Liver (tissue), 9 donors: Measurements from ENCODE around the gene GTF2IRD1. TPM values are rescaled to one million over a fixed set of nuclear protein-coding genes. Genes with fewer than 3 reads are reported as not detected.

Experiments used
- DNase-seq: peaks from one replicate; pipeline ENCODE4 v3.0.0-alpha.2; 2017; ENCODE audit warnings: low spot score
- H3K27ac ChIP-seq, 2 donors: one replicate each; pipeline ENCODE4 v1.7.0; 2013; ENCODE audit warnings: inconsistent platforms in 2 of 2, low read length in 2 of 2, control low read depth in 1 of 2, low read depth in 1 of 2, mild to moderate bottlenecking in 1 of 2
- H3K27me3 ChIP-seq, 4 donors: one replicate each; pipeline versions ENCODE4 v1.6.1 to v1.7.0; 2013; ENCODE audit warnings: low read length in 3 of 4, inconsistent platforms in 1 of 4, mild to moderate bottlenecking in 1 of 4, moderate library complexity in 1 of 4; ENCODE audit not compliant: control insufficient read depth in 4 of 4, insufficient read depth in 4 of 4
- H3K36me3 ChIP-seq, 4 donors: one replicate each; pipeline versions ENCODE4 v1.6.1 to v1.7.0; 2013; ENCODE audit warnings: low read length in 3 of 4, mild to moderate bottlenecking in 3 of 4, low read depth in 1 of 4, moderate library complexity in 1 of 4; ENCODE audit not compliant: control insufficient read depth in 4 of 4, insufficient read depth in 3 of 4
- H3K4me1 ChIP-seq, 4 donors: one replicate each; pipeline versions ENCODE4 v1.6.1 to v1.7.0; 2013; ENCODE audit warnings: low read length in 3 of 4, mild to moderate bottlenecking in 3 of 4, moderate library complexity in 1 of 4; ENCODE audit not compliant: control insufficient read depth in 4 of 4, insufficient read depth in 4 of 4
- H3K4me3 ChIP-seq, 3 donors: one replicate each; pipeline versions ENCODE4 v1.6.1 to v1.7.0; 2013; ENCODE audit warnings: low read length in 3 of 3, control low read depth in 1 of 3, low read depth in 1 of 3, mild to moderate bottlenecking in 1 of 3
- H3K9ac ChIP-seq, 2 donors: one replicate each; pipeline ENCODE4 v1.7.0; 2013; ENCODE audit warnings: low read length in 2 of 2, mild to moderate bottlenecking in 2 of 2, moderate library complexity in 2 of 2, control low read depth in 1 of 2, low read depth in 1 of 2
- H3K9me3 ChIP-seq, 4 donors: one replicate each; pipeline versions ENCODE4 v1.6.1 to v1.7.0; 2013; ENCODE audit warnings: low read length in 3 of 4; ENCODE audit not compliant: control insufficient read depth in 4 of 4
- EGR1 ChIP-seq, 2 donors: IDR thresholded peaks; 2 replicates each; pipeline ENCODE4 v1.6.1; 2016 to 2018; ENCODE audit warnings: antibody characterized with exemption in 2 of 2, low read depth in 2 of 2
- FOXA1 ChIP-seq: IDR thresholded peaks from 2 replicates; pipeline ENCODE4 v1.6.1; 2016; ENCODE audit warnings: antibody characterized with exemption
- GABPA ChIP-seq, 2 donors: IDR thresholded peaks in 1 of 2; conservative IDR thresholded peaks in 1 of 2; 2 replicates each; pipeline ENCODE4 v1.6.1; 2016; ENCODE audit warnings: antibody characterized with exemption in 2 of 2, mild to moderate bottlenecking in 1 of 2, moderate library complexity in 1 of 2
- JUND ChIP-seq, 2 donors: IDR thresholded peaks; 2 replicates each; pipeline ENCODE4 v1.6.1; 2016; ENCODE audit warnings: antibody characterized with exemption in 2 of 2
- RAD21 ChIP-seq, 2 donors: IDR thresholded peaks; 2 replicates each; pipeline ENCODE4 v1.6.1; 2016; ENCODE audit warnings: antibody characterized with exemption in 2 of 2, mild to moderate bottlenecking in 2 of 2
- REST ChIP-seq: IDR thresholded peaks from 2 replicates; pipeline ENCODE4 v1.6.1; 2016; ENCODE audit warnings: antibody characterized with exemption, mild to moderate bottlenecking
- RXRA ChIP-seq, 2 donors: IDR thresholded peaks; 2 replicates each; pipeline ENCODE4 v1.6.1; 2017 to 2018; ENCODE audit warnings: antibody characterized with exemption in 2 of 2, mild to moderate bottlenecking in 1 of 2
- SP1 ChIP-seq: IDR thresholded peaks from 2 replicates; pipeline ENCODE4 v1.6.1; 2018; ENCODE audit warnings: antibody characterized with exemption, mild to moderate bottlenecking
- TAF1 ChIP-seq: conservative IDR thresholded peaks from 2 replicates; pipeline ENCODE4 v1.6.1; 2016; ENCODE audit warnings: antibody characterized with exemption, mild to moderate bottlenecking
- YY1 ChIP-seq: IDR thresholded peaks from 2 replicates; pipeline ENCODE4 v1.6.1; 2016; ENCODE audit warnings: antibody characterized with exemption, mild to moderate bottlenecking
- ZBTB33 ChIP-seq: IDR thresholded peaks from 2 replicates; pipeline ENCODE4 v1.6.1; 2016; ENCODE audit warnings: antibody characterized with exemption
- WGBS: extraction: QIAGEN DNeasy Blood & Tissue Kit; methylation state at CpG from one replicate; pipeline ENCODE4 v1.1.7; 2013; 5-methylcytosine and 5-hydroxymethylcytosine counted together
- polyA plus RNA-seq, 2 donors: library from polyadenylated mRNA; stranded (reverse) in 1 of 2; unstranded in 1 of 2; fragments of 200-250 nt in 1 of 2; fragments of >200 nt in 1 of 2; fragmentation: Nextera tagmentation in 1 of 2; extraction: Ambion mirVana in 1 of 2; gene quantifications; one replicate each; pipeline versions ENCODE4 v1.2.1 to v1.2.3, GENCODE V29; 2013 to 2015
- total RNA-seq, 2 donors: library from RNA; depleted of rRNA; stranded (reverse); fragments of >200 nt; gene quantifications; one replicate each; pipeline ENCODE4 v1.2.3, GENCODE V29; 2014
- TF ChIP-seq, protein P1 (sequence below): IDR thresholded peaks from 2 replicates; pipeline ENCODE4 v1.6.1; 2016; ENCODE audit warnings: antibody characterized with exemption
- TF ChIP-seq, protein P2 (sequence below): fragments of 150-350 bp; IDR thresholded peaks from 2 replicates; pipeline ENCODE4 v1.5.1; 2017; ENCODE audit warnings: improper control_type of control experiment, low read depth, low read length; ENCODE audit not compliant: missing input control
- TF ChIP-seq, protein P3 (sequence below): IDR thresholded peaks from 2 replicates; pipeline ENCODE4 v1.6.1; 2016; ENCODE audit warnings: antibody characterized with exemption
- donor health status: healthy.
- donor health status: healthy.
- donor health status: healthy.
- donor health status: healthy.
- donor health status: healthy.

GTF2IRD1 gene
- total and polyA plus RNA-seq, 4 donors: 2.0 to 7.4 (median 3.3) TPM

DNA sequence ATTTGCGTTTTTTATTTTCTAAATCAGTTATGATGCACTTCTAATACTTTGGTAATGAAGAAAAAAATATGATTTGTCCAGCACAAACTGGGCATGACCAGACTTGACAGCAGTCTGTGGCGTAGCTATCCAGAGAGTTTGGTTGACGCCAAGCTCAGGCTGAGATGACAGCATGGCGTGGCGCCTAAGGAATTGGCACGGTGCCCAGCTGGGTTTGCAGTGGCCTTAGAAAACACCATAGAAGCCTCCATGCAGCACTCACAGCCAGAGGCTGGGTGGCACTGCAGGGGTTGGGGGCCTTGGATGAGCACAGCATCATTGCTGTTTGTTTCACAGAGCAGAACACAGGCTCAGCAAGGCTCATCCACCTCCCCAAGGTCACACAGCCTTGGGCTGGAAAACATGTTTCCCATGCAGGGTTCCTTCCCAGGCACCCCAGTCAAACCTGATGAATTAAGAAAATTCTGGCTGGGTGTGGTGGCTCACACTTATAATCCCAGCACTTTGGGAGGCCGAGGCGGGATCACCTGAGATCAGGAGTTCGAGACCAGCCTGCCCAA is 88.9 kb downstream of the GTF2IRD1 start:
- Histone ChIP-seq H3K27me3 (no peaks in the 10 kb centered on the region), H3K4me1 (no peaks in the 10 kb centered on the region), H3K4me3 (no peak overlapping the region), H3K9me3 (no peaks in the 10 kb centered on the region), H3K27ac (no peak overlapping the region), H3K36me3 (no peaks in the 10 kb centered on the region), H3K9ac (no peak overlapping the region)
- TF ChIP-seq FOXA1 (no peak), SP1 (no peak), JUND (IDR thresholded peaks at IDR 0.05) (no peak), ZBTB33 (no peak), TAF1 (no peak), GABPA (IDR thresholded peaks at IDR 0.05 in 1 of 2, conservative IDR thresholded peaks at IDR 0.05 in 1 of 2) (no peak), EGR1 (IDR thresholded peaks at IDR 0.05; ENCODE audit: low read depth in 2 of 2) (no peak), RXRA (IDR thresholded peaks at IDR 0.05) (no peak), RAD21 (IDR thresholded peaks at IDR 0.05) (no peak)
- TF ChIP-seq, protein P1, sequence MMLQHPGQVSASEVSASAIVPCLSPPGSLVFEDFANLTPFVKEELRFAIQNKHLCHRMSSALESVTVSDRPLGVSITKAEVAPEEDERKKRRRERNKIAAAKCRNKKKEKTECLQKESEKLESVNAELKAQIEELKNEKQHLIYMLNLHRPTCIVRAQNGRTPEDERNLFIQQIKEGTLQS: no peak
- TF ChIP-seq, protein P2, sequence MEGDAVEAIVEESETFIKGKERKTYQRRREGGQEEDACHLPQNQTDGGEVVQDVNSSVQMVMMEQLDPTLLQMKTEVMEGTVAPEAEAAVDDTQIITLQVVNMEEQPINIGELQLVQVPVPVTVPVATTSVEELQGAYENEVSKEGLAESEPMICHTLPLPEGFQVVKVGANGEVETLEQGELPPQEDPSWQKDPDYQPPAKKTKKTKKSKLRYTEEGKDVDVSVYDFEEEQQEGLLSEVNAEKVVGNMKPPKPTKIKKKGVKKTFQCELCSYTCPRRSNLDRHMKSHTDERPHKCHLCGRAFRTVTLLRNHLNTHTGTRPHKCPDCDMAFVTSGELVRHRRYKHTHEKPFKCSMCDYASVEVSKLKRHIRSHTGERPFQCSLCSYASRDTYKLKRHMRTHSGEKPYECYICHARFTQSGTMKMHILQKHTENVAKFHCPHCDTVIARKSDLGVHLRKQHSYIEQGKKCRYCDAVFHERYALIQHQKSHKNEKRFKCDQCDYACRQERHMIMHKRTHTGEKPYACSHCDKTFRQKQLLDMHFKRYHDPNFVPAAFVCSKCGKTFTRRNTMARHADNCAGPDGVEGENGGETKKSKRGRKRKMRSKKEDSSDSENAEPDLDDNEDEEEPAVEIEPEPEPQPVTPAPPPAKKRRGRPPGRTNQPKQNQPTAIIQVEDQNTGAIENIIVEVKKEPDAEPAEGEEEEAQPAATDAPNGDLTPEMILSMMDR: no peak
- TF ChIP-seq, protein P3, sequence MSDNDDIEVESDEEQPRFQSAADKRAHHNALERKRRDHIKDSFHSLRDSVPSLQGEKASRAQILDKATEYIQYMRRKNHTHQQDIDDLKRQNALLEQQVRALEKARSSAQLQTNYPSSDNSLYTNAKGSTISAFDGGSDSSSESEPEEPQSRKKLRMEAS: no peak
- DNase-seq: no peak
- WGBS: 88% methylated on average over 9 of the region's 9 CpGs

DNA sequence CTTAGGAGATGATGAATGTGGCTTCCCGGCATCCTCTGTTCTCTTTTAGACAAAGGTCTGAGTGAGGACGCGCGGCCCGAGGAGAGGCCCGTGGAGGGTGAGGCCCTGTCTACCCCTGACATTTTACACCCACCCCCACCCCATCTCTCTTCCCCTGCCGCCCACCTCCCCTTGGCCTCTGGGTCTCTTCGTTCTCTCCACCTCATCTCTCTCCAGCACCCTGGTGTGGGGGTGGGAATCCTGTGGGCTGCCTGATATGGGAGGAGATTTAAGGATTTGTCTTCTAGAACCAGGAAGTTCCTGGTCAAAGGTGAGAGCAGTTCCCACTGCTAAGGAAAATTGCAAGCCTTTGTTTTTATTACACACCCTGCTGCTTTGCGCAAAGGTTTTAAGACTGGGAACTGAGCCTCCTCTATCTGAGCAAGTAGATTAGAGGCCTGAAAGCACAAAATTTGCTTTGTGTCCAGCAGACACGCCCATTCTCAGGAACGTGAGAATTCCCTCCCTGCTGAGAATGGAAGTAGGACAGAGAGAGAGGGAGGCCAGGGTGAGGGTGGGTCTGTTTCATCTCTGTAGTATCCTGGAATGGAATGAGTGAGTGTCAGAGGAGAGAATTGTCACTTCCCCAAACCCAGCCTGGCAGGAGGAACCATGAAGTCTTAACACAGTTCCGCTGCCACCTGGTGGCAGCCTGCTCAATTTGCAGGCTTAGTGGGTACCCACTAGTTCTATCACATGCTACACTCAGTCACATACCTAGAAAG is 91.2 kb downstream of the GTF2IRD1 start:
- Histone ChIP-seq H3K27ac (no peak overlapping the region), H3K4me1 (no peaks in the 10 kb centered on the region), H3K9ac (no peak overlapping the region), H3K27me3 (no peaks in the 10 kb centered on the region), H3K9me3 (no peaks in the 10 kb centered on the region), H3K36me3 (no peaks in the 10 kb centered on the region), H3K4me3 (no peak overlapping the region)
- 83% methylated on average over 12 of the region's 12 CpGs for WGBS
- TF ChIP-seq TAF1 (no peak), YY1 (no peak), RAD21 (IDR thresholded peaks at IDR 0.05) (peak; percentile 70 to 80), JUND (IDR thresholded peaks at IDR 0.05) (no peak), SP1 (no peak), GABPA (IDR thresholded peaks at IDR 0.05 in 1 of 2, conservative IDR thresholded peaks at IDR 0.05 in 1 of 2) (no peak), REST (no peak)
- TF ChIP-seq, protein P1: no peak
- TF ChIP-seq, protein P2: peak; percentile 54
- DNase-seq: no peak
